DMS 273 (cell line): ENCODE data around the gene EDEM1.

Experiments used
- DNase-seq: peaks from one replicate; lab custom pipeline; 2025; ENCODE audit not compliant: unreplicated experiment; lab: John Stamatoyannopoulos, UW

The EDEM1 gene

DNA sequence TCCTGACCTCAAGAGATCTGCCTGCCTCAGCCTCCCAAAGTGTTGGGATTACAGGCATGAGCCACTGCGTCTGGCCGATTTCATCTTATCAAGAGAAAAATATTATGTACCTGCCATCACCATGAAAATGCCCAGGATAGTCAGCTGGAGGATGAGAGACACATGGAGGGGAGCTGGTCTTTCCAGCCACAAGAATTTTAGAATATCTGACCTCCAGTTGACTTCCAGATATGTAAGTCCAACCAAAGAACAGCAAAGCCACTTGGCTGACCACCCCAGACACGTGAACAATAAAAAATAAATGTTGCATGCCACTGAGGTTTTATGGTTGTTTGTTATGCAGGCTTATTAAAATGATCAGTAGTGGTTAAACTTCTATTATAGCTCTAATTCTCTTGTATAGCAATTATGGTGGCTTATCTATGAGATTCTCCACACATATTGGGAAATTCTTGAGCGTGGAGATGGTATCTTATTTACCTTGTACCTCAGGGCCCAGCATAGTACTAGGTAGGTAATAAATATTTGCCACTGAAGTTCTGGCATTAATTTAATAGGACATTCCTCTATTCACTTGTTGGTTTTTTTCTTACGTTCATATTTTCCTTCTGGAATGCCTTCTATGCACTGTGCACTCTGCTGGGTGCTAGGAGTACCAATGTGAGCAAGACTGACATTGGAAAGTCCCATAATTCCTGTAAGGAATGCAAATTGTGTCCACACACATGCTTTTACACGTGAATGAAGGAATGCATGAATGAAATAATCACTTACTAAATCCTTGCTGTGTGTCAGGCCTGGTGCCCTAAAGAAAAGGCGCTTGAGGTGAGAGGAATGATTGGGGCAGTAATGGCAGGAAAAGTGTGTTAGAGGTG is 77.6 kb downstream of the EDEM1 start:
- DNase-seq: no peak

DNA sequence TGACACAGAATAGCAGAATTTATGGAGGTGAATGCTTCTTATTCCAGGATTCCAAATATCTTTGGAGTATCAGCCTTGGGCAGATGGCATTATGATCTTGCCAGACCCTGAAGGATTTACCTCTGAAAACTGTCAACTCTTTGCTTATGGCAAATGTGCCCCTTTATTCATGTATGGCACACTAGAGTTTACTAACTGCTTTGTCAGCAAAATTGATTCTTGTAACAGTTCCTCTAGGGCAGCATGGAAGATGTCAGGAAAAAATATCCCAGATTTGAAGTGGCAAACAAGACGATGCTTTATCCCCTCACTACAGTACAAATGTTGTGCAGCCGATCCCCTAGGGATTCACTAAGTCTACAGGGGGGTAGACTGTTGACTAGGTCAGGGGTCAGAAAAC is 79.7 kb downstream of the EDEM1 start:
- DNase-seq: no peak

DNA sequence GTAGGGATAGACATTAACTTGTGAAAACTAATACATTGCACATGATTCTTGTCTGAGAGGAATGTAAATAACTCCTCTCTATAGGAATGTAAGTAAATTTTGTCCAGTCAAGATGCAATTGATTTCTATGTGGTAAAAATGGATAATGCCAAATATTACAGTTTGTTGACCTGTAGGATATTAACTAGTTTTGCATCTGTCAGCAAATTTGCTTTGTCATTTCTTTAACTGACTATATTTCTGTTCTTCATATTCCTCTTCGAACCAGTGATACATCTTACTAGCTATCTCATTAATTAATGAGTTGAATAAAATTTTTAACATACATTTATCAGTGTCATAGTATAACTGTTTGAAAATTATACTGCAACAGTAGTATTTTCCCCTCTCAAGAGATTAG is 80.4 kb downstream of the EDEM1 start:
- DNase-seq: no peak
